Measurements from ENCODE around the gene CFAP20DC. TPM values are rescaled to one million over a fixed set of nuclear protein-coding genes. Genes with fewer than 3 reads are reported as not detected.
A peak's percentile ranks its signal among the peaks of the same experiment; 100 is the strongest.

Gene CFAP20DC
- total and polyA plus RNA-seq, 10 of the 15 experiments (the other 5 are each of a cell fraction or from before 2014, with no cell fraction given) = 0.53 to 11.6 (median 2.0) TPM

DNA sequence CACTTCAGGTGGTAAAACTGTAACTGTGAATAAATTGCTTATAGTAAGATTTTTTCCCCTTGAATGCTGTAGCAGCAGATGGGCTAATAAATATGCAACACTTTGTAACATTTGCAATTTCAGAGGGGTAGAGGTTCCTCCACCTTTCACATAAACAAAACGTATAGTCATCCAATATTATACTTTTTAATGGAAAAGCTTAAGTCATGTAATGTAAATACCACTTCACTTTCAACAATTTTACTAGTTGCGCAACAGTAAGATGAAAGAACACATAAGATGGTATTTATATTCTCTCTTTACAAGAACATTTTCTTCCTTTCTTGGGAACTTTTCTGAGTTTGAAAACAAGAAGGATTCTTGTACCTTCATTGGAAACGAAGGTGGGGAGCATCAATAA is 326.7 kb downstream of the CFAP20DC start:
- Histone ChIP-seq H3K9ac (ENCODE audit: control insufficient read depth, insufficient read depth, low read length) (no peak overlapping the region), H3K79me2 (ENCODE audit: control insufficient read depth, insufficient read depth, low read length) (no peaks in the 10 kb centered on the region), H2AFZ (ENCODE audit: control insufficient read depth, low read depth, low read length) (no peak overlapping the region), H3K27me3 (replicated peaks in 1 of 2; ENCODE audit: control insufficient read depth in 2 of 2, insufficient read depth in 2 of 2, low read length in 1 of 2) (no peaks in the 10 kb centered on the region), H4K20me1 (ENCODE audit: control insufficient read depth, insufficient read depth) (no peaks in the 10 kb centered on the region), H3K9me3 (replicated peaks; ENCODE audit: control insufficient read depth, insufficient read depth, low read length) (no peaks in the 10 kb centered on the region), H3K27ac (ENCODE audit: control insufficient read depth, insufficient read depth) (no peak overlapping the region), H3K4me2 (ENCODE audit: control insufficient read depth, insufficient read depth) (no peak overlapping the region), H3K4me1 (ENCODE audit: control insufficient read depth, insufficient read depth, low read length) (no peaks in the 10 kb centered on the region), H3K36me3 (ENCODE audit: control insufficient read depth in 2 of 2, insufficient read depth in 2 of 2, low read length in 1 of 2) (no peaks in the 10 kb centered on the region), H3K4me3 (no peak overlapping the region)
- TF ChIP-seq IRF4 (IDR thresholded peaks at IDR 0.05; ENCODE audit: low read depth, low read length) = no peak
- peak in 1 of 2 experiments; percentile 33; a peak in 1 of 4 replicates for TF ChIP-seq CEBPB (IDR thresholded peaks at IDR 0.05; ENCODE audit: borderline replicate concordance in 1 of 2, low read depth in 2 of 2, low read length in 2 of 2)
- FAIRE-seq (no peak), ATAC-seq (no peak), DNase-seq (ENCODE audit: low read depth, low spot score) (no peak)
- intact Hi-C loops (cut with micrococcal nuclease; ENCODE audit: unreplicated experiment) = no loop called here
- RAD21 ChIA-PET (ENCODE audit: unreplicated experiment) = no interaction called here
- in situ Hi-C loops (cut with MboI) = no loop called here
- POLR2A ChIA-PET = no interaction called here
- SMC1A ChIA-PET (ENCODE audit: uncharacterized antibody, unreplicated experiment) = no interaction called here
- BruUV-seq (replicated peaks) = no TSS peak
- 30% methylated on average over 3 of the region's 3 CpGs for WGBS (ENCODE audit: insufficient coverage, insufficient replicate concordance, low lambda C conversion rate, missing lambda C conversion rate)
- CTCF ChIA-PET = no interaction called here

DNA sequence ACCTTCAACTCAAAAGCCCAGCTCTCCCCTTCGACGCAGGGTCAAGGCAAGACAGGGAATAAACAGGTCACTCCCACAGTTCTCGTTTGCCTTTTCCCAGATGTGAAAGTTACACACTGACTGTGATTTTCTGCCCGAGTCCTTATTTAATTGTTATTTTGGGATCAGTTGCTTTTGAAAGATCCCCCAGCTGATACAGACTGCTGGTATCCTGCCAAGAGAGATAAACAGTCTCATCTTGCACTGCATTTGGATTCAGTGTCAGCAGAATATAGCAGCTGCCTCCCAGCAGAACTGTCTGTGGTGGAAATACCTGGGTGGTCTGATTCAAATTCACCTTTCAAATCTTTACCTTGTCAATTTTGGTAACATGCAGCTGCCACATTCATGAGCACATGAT is 327.3 kb downstream of the CFAP20DC start:
- ChIA-PET CTCF (no interaction called here), POLR2A (no interaction called here), SMC1A (ENCODE audit: uncharacterized antibody, unreplicated experiment) (interaction anchor here (2.1 kb wide), 1 partner anchor 8 kb away, joined by 5 read pairs; no protein-coding TSS in a partner anchor), RAD21 (ENCODE audit: unreplicated experiment) (no interaction called here)
- ATAC-seq (no peak), FAIRE-seq (no peak), DNase-seq (ENCODE audit: low read depth, low spot score) (no peak)
- 50% methylated on average over 4 of the region's 4 CpGs for WGBS (ENCODE audit: insufficient coverage, insufficient replicate concordance, low lambda C conversion rate, missing lambda C conversion rate)
- Histone ChIP-seq H4K20me1 (ENCODE audit: control insufficient read depth, insufficient read depth) (no peaks in the 10 kb centered on the region), H3K36me3 (ENCODE audit: control insufficient read depth in 2 of 2, insufficient read depth in 2 of 2, low read length in 1 of 2) (no peaks in the 10 kb centered on the region), H3K4me1 (ENCODE audit: control insufficient read depth, insufficient read depth, low read length) (no peaks in the 10 kb centered on the region), H3K9me3 (replicated peaks; ENCODE audit: control insufficient read depth, insufficient read depth, low read length) (no peaks in the 10 kb centered on the region), H3K79me2 (ENCODE audit: control insufficient read depth, insufficient read depth, low read length) (no peaks in the 10 kb centered on the region), H3K4me2 (ENCODE audit: control insufficient read depth, insufficient read depth) (no peak overlapping the region), H3K4me3 (no peak overlapping the region), H3K27ac (ENCODE audit: control insufficient read depth, insufficient read depth) (no peak overlapping the region), H2AFZ (ENCODE audit: control insufficient read depth, low read depth, low read length) (no peak overlapping the region), H3K27me3 (replicated peaks in 1 of 2; ENCODE audit: control insufficient read depth in 2 of 2, insufficient read depth in 2 of 2, low read length in 1 of 2) (no peaks in the 10 kb centered on the region), H3K9ac (ENCODE audit: control insufficient read depth, insufficient read depth, low read length) (no peak overlapping the region)
- no peak for TF ChIP-seq KDM1A (IDR thresholded peaks at IDR 0.05; ENCODE audit: borderline replicate concordance)
- TF ChIP-seq YY1 (IDR thresholded peaks at IDR 0.05; ENCODE audit: low read depth, low read length) = no peak
- TF ChIP-seq SIX5 (IDR thresholded peaks at IDR 0.05; ENCODE audit: low read depth, low read length, severe bottlenecking) = no peak
- TF ChIP-seq FOXK2 (IDR thresholded peaks at IDR 0.05) = no peak
- no peak for TF ChIP-seq NR2C1 (IDR thresholded peaks at IDR 0.05)
- no peak for TF ChIP-seq LARP7 (IDR thresholded peaks at IDR 0.05)
- no peak for TF ChIP-seq TCF7 (IDR thresholded peaks at IDR 0.05; ENCODE audit: borderline replicate concordance)
- TF ChIP-seq, protein P1, sequence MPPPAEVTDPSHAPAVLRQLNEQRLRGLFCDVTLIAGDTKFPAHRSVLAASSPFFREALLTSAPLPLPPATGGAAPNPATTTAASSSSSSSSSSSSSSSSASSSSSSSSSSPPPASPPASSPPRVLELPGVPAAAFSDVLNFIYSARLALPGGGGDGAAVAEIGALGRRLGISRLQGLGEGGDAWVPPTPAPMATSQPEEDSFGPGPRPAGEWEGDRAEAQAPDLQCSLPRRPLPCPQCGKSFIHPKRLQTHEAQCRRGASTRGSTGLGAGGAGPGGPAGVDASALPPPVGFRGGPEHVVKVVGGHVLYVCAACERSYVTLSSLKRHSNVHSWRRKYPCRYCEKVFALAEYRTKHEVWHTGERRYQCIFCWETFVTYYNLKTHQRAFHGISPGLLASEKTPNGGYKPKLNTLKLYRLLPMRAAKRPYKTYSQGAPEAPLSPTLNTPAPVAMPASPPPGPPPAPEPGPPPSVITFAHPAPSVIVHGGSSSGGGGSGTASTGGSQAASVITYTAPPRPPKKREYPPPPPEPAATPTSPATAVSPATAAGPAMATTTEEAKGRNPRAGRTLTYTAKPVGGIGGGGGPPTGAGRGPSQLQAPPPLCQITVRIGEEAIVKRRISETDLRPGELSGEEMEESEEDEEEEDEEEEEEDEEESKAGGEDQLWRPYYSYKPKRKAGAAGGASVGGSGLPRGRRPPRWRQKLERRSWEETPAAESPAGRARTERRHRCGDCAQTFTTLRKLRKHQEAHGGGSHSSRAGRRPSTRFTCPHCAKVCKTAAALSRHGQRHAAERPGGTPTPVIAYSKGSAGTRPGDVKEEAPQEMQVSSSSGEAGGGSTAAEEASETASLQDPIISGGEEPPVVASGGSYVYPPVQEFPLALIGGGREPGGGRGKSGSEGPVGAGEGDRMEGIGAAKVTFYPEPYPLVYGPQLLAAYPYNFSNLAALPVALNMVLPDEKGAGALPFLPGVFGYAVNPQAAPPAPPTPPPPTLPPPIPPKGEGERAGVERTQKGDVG (CRISPR knock-in tag; IDR thresholded peaks at IDR 0.05) = no peak
- TF ChIP-seq, protein P2, sequence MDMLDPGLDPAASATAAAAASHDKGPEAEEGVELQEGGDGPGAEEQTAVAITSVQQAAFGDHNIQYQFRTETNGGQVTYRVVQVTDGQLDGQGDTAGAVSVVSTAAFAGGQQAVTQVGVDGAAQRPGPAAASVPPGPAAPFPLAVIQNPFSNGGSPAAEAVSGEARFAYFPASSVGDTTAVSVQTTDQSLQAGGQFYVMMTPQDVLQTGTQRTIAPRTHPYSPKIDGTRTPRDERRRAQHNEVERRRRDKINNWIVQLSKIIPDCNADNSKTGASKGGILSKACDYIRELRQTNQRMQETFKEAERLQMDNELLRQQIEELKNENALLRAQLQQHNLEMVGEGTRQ (IDR thresholded peaks at IDR 0.05; ENCODE audit: borderline replicate concordance, low read depth, low read length) = no peak
- no TSS peak for BruUV-seq (replicated peaks)
- intact Hi-C loops (cut with micrococcal nuclease; ENCODE audit: unreplicated experiment) (no loop called here), in situ Hi-C loops (cut with MboI) (no loop called here)
